Right cardiac atrium (tissue), 5 donors: ENCODE measurements around the gene STK32C. TPM values are rescaled to one million over a fixed set of nuclear protein-coding genes. Genes with fewer than 3 reads are reported as not detected.

ENCODE experiments used
- ATAC-seq, 2 donors: fragments of 200-7000 bp; cut with Tn5 transposase; one replicate each; pipeline versions ENCODE4 v1.8.0 to v1.9.1; 2020; ENCODE audit warnings: moderate library complexity in 2 of 2, mild to moderate bottlenecking in 1 of 2
- DNase-seq, 3 donors: peaks; one replicate each; pipeline ENCODE4 v3.0.0-alpha.2; 2020
- H3K27ac ChIP-seq: one replicate; pipeline ENCODE4 v1.5.1; 2013; ENCODE audit warnings: mild to moderate bottlenecking, low read length, control low read depth, moderate library complexity
- H3K27me3 ChIP-seq: one replicate; pipeline ENCODE4 v1.6.1; 2013; ENCODE audit not compliant: control insufficient read depth, insufficient read depth
- H3K4me1 ChIP-seq: one replicate; pipeline ENCODE4 v1.6.1; 2013; ENCODE audit warnings: low read length; ENCODE audit not compliant: control insufficient read depth, insufficient read depth
- H3K4me3 ChIP-seq: one replicate; pipeline ENCODE4 v1.5.1; 2013; ENCODE audit warnings: low read length, control low read depth
- H3K9me3 ChIP-seq: one replicate; pipeline ENCODE4 v1.6.1; 2013; ENCODE audit warnings: low read length; ENCODE audit not compliant: control insufficient read depth
- WGBS: extraction: QIAGEN DNeasy Blood & Tissue Kit; methylation state at CpG from one replicate; pipeline ENCODE4 v1.1.7; 2013; 5-methylcytosine and 5-hydroxymethylcytosine counted together
- intact Hi-C, 4 donors: fragments of 100-400 bp; cut with DNase I; formaldehyde crosslinking; loops; one replicate each; pipeline versions ENCODE4 v1.11.0 to v1.14.0; 2022 to 2023
- polyA plus RNA-seq: library from polyadenylated mRNA; stranded (reverse); fragments of 200-250 nt; gene quantifications from one replicate; pipeline ENCODE4 v1.2.3, GENCODE V29; 2013
- total RNA-seq, 4 donors: library from RNA; stranded (reverse); fragmentation: NEBNext Ultra II Directional; extraction: Animal tissue kit (Norgen Biotek cat#: 25700); gene quantifications; one replicate each; pipeline ENCODE4 v1.2.1, GENCODE V29; 2021
- donor health status: healthy with polysubstance abuse.
- donor health status: DM: no; HTN: yes; CAD: no.
- donor health status: DM: no; HTN: no; CAD: no.
- donor health status: DM: no; HTN: yes; CAD: no; lungs with severe emphysema.
- donor health status: DM: yes; HTN: yes; CAD: no.

Gene STK32C
- total and polyA plus RNA-seq, 5 donors, result 5.7 to 7.3 (median 6.9) TPM

GRCh38 chr10:132199268-132199853 is 108.4 kb downstream of the STK32C start:
- WGBS, result 81% methylated on average over 11 of the region's 11 CpGs
- ATAC-seq (no peak), DNase-seq (peak in 1 of 3 donors; percentile 36)
- H3K4me3 ChIP-seq, result no peak overlapping the region
- intact Hi-C loops, result no loop called here
- no peak overlapping the region for H3K27ac ChIP-seq
- no peaks in the 10 kb centered on the region for H3K4me1 ChIP-seq
- H3K27me3 ChIP-seq, result no peaks in the 10 kb centered on the region
- no peaks in the 10 kb centered on the region for H3K9me3 ChIP-seq

- intact Hi-C loops, result no loop called here
- H3K27ac ChIP-seq, result no peak overlapping the region
- no peaks in the 10 kb centered on the region for H3K4me1 ChIP-seq
- peak in 2 of 3 donors; percentile 59 to 63 for DNase-seq
- no peaks in the 10 kb centered on the region for H3K9me3 ChIP-seq
- no peaks in the 10 kb centered on the region for H3K27me3 ChIP-seq
- no peak overlapping the region for H3K4me3 ChIP-seq
- WGBS, result 92% methylated on average over 35 of the region's 35 CpGs
- no peak for ATAC-seq
Observed at GRCh38 chr10:132198381-132199181, 109.2 kb downstream of the STK32C start.

- no peaks in the 10 kb centered on the region for H3K27me3 ChIP-seq
- DNase-seq (peak in 1 of 3 donors; percentile 7), ATAC-seq (no peak)
- intact Hi-C loops, result no loop called here
- H3K9me3 ChIP-seq, result no peaks in the 10 kb centered on the region
- no peak overlapping the region for H3K4me3 ChIP-seq
- no peaks in the 10 kb centered on the region for H3K4me1 ChIP-seq
- WGBS, result 91% methylated on average over 3 of the region's 3 CpGs
- H3K27ac ChIP-seq, result no peak overlapping the region
Observed at GRCh38 chr10:132198068-132198370, 109.7 kb downstream of the STK32C start.

- ATAC-seq (no peak), DNase-seq (peak in 2 of 3 donors; percentile 34 to 43)
- Histone ChIP-seq H3K27ac (no peak overlapping the region), H3K27me3 (no peaks in the 10 kb centered on the region), H3K9me3 (no peaks in the 10 kb centered on the region), H3K4me1 (no peaks in the 10 kb centered on the region), H3K4me3 (no peak overlapping the region)
- intact Hi-C loops, result no loop called here
- 87% methylated on average over 25 of the region's 25 CpGs for WGBS
Observed at GRCh38 chr10:132197271-132198067, 110.3 kb downstream of the STK32C start.

DNA sequence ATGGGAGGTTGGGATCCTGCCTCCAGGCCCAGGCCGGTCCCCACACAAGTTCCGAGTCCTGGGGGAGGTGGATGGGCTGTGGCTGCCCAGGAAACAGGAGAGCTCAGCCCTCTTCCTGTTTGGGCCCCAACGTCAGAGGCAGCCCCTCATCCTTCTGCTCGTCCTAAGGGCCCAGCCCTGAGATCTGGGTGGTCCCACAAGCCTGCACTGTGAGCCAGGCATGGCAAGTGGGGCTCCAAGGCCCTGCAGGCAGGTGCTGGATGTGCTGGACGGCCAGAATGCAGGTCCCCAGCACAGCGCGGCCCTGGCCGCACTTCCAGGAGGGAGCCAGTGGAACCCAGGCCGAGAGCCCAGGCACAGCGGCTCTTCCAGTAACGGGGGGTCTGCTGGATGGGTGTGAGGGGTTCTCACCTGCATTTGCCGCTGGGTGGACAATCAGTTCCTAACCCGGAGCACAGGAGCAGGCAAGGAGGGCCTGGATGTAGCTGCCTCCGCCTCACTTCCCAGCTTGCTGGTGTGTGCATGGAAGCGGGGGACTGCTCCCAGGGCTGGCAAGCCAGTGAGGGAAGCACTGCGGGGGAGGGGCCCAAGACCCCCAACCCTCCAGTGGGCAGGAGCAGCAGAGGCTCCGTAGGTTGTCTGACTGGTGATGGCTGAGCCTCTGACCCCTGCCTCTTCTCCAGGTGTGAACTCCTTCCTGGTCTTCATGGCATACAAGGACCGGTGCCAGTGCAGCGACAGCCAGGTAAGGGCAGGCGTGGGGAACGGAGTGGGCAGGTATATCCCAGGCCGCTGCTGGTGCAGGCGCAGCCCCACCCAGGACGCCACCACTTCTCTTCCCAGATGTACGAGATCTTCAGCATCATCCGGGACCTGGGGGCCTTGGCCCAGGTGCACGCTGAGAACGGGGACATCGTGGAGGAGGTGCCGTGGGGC is 111.3 kb downstream of the STK32C start:
- ATAC-seq (no peak), DNase-seq (peak in 2 of 3 donors; percentile 37 to 46)
- no peaks in the 10 kb centered on the region for H3K27me3 ChIP-seq
- H3K4me3 ChIP-seq, result no peak overlapping the region
- no peaks in the 10 kb centered on the region for H3K9me3 ChIP-seq
- intact Hi-C loops, result no loop called here
- no peak overlapping the region for H3K27ac ChIP-seq
- 92% methylated on average over 30 of the region's 30 CpGs for WGBS
- no peaks in the 10 kb centered on the region for H3K4me1 ChIP-seq

- Histone ChIP-seq H3K9me3 (no peaks in the 10 kb centered on the region), H3K27me3 (no peaks in the 10 kb centered on the region), H3K4me3 (no peak overlapping the region), H3K27ac (no peak overlapping the region), H3K4me1 (no peaks in the 10 kb centered on the region)
- 90% methylated on average over 13 of the region's 13 CpGs for WGBS
- DNase-seq (peak in 2 of 3 donors; percentile 20 to 31), ATAC-seq (no peak)
- intact Hi-C loops, result no loop called here
Observed at GRCh38 chr10:132195366-132196075, 112.2 kb downstream of the STK32C start.

DNA sequence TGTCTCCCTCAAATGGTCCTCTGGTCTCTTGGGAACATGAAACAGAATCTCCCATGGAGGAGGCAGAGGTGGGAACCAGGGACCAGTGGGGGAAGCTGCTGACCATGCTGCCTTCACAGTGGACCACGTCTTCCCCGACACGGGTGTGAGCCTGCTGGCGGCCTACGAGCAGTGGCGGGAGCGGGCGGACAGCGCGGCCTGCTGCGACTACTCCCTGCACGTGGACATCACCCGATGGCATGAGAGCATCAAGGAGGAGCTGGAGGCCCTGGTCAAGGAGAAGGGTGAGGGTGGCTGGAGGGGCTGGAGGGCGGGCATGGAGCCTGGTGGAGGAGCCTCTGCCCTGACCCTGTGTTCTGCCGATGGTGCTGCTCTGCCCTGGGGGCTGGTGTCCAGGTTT is 113.0 kb downstream of the STK32C start:
- H3K4me3 ChIP-seq, result no peak overlapping the region
- H3K27ac ChIP-seq, result no peak overlapping the region
- peak in 2 of 3 donors; percentile 35 to 44 for DNase-seq
- 97% methylated on average over 15 of the region's 15 CpGs for WGBS
- no peaks in the 10 kb centered on the region for H3K4me1 ChIP-seq
- intact Hi-C loops, result no loop called here
- no peaks in the 10 kb centered on the region for H3K27me3 ChIP-seq
- ATAC-seq, result no peak
- no peaks in the 10 kb centered on the region for H3K9me3 ChIP-seq

- ATAC-seq, result peak; percentile 27 to 37
- Histone ChIP-seq H3K4me1 (no peaks in the 10 kb centered on the region), H3K9me3 (no peaks in the 10 kb centered on the region), H3K27ac (no peak overlapping the region), H3K27me3 (no peaks in the 10 kb centered on the region), H3K4me3 (no peak overlapping the region)
- intact Hi-C loops, result no loop called here
- DNase-seq, result peak in 2 of 3 donors; percentile 67 to 72
- WGBS, result 80% methylated on average over 21 of the region's 21 CpGs
Observed at GRCh38 chr10:132193907-132194552, 113.7 kb downstream of the STK32C start.

DNA sequence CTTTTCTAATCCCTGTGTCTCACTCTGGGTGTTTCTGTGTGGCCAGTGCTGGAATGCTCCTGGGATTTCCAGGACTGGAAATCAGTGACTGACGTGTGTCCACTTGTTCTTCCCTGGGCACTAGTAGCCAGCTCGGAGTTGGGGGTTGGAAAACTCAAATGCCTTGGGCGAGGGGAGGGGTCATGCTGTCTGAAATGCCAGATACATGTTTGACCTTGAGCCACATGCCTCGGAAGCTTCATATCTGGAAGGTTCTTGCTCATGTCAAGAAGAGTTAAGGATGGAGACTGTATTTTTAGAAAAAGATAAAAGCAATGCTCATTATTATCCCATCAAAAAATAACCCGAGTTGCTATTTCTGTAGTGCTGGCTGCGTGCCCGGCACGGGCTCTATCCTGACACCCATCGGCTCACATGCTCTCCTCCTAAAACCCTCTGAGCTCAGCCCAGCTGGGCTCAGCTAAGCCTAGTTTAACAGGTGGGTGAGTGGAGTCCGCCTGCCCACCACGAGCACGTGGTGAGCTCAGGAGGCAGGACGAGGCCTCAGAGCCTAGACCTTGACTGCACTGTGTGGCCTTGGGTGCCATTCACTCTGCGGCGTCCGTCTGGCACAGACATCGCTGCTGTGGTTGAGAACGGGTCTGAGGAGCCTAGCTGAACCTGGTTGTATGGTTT is 114.6 kb downstream of the STK32C start:
- peak in 2 of 3 donors; percentile 74 to 84 for DNase-seq
- peak overlapping the region; percentile 3 for H3K27ac ChIP-seq
- peak; percentile 41 to 57 for ATAC-seq
- H3K4me3 ChIP-seq, result no peak overlapping the region
- 53% methylated on average over 18 of the region's 18 CpGs for WGBS
- no peaks in the 10 kb centered on the region for H3K9me3 ChIP-seq
- intact Hi-C loops, result no loop called here
- no peaks in the 10 kb centered on the region for H3K27me3 ChIP-seq
- no peaks in the 10 kb centered on the region for H3K4me1 ChIP-seq
